ENCODE measurements around the gene CRYBA2.
A peak's percentile ranks its signal among the peaks of the same experiment; 100 is the strongest.

GRCh38 chr2:218979846-218980734 lies 13.1 kb downstream of the CRYBA2 start:
- TF ChIP-seq CTCF (IDR thresholded peaks at IDR 0.05) (peak; percentile 41 to 96 (median 92)), POLR2A (IDR thresholded peaks at IDR 0.05) (peak in 1 of 2 donors; percentile 19)
